HG03432 (cell line): ENCODE results near the gene TM9SF1.

Source experiments
- ATAC-seq: cut with Tn5 transposase; IDR thresholded peaks from one replicate; pipeline ENCODE4 v1.9.1; 2021; ENCODE audit warnings: mild to moderate bottlenecking, moderate library complexity; ENCODE audit not compliant: unreplicated experiment

The TM9SF1 gene

DNA sequence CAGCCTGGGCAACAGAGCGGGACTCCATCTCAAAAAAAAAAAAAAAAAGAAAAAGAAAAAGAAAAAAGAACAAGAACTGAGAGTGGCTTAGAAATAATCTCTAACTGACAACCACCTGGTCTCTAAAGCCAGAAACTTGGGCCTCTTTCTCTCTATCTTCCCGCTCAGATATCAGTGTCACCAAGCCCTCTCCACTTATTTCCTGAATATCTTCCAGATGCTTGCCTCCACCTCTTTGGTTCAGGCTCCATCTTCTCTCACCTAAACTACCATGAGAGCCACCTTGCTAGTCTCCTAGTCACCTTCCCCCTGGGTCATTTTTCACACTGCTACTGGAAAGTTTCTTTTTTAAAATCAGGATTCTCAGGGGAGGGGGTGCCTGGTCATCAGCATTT is 1.8 kb upstream of the TM9SF1 start:
- no peak for ATAC-seq

DNA sequence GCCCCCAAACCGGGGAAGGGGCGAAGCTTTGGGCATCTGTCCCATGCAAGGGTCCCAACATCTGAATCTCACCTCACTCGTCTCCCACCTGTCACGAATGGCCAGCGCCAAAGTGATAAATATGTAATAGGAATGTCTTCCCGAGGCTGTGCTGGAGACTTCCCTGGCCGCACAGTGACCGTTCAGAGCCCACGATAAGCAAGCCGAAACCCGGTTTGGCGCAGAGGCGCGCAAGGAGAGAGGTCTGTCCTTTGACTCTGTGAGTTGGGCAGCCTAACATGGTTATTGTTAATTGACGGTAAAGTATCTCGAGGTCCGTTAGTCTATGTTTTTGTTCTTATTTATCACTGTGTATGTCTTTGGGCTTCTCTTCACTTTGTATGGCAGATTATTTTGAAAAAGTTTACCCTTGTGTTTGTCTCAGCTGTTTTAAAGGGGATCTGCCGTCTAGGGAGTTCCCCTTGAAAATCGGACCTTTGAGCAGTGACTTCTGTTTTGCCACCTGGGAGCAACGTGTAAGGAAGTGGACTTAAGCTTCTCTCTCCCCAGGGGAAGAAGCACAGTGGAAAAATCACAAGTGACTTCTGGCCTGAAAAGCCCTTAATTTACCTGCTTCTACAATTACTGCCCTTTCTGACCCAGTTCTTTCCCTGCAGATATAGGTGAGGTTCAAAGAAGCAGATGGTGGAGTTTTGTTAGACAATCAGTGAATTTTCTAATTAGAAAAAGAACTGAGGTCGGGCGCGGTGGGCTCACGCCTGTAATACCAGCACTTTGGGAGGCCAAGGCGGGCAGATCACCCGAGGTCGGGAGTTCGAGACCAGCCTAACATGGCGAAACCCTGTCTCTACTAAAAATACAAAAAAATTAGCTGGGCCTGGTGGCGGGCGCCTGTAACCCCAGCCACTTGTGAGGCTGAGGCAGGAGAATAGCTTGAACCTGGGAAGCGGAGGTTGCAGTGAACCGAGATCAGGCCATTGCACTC is 1.1 kb upstream of the TM9SF1 start:
- peak; percentile 25 for ATAC-seq

DNA sequence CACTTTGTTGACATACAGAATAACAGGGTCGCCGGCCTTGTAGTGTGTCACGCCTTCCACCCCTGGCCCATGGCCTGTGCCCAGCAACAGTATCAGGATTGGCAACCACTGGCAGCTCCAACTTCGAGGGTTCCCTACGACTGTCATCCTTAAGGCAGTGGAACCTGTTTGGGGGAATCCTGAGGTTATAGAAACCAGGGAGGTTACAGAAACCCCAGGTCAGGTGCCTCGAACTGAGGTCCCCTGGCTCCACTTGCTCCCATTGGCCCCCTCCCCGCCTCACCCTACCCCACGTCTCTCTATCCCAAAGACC is 412 bp downstream of the TM9SF1 start:
- ATAC-seq, result no peak

DNA sequence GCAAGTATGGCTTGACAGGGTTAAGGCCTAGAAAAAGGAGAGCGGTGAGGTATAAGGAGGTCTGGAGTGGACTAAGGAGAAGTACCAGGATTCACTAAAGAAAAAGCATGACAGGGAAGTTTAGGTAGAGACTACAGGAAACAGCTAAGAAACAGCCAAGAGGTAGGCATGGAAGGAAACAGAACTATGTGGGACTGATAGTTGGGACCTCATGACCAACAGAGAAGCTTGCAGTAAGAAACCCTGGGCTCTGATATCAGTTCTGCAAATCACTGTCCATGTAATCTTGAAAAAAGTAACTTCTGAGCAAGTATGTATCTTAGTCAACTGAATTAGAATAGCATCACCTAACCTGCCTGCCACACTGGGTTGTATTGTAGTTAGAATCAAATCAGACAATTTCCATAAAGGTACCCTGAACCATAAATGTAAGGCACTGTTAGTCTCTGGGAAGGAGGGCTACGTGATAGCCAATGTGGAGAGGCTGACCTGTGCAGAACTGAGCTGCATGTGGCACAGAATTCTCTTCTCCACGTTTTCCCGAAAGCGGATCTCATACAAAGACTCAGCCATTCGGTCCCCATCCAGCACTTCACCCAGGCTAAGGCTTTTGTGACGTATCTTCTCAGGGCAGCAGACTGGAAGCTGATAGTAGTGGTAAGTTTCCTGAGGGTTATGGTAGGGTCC is 912 bp downstream of the TM9SF1 start:
- no peak for ATAC-seq

DNA sequence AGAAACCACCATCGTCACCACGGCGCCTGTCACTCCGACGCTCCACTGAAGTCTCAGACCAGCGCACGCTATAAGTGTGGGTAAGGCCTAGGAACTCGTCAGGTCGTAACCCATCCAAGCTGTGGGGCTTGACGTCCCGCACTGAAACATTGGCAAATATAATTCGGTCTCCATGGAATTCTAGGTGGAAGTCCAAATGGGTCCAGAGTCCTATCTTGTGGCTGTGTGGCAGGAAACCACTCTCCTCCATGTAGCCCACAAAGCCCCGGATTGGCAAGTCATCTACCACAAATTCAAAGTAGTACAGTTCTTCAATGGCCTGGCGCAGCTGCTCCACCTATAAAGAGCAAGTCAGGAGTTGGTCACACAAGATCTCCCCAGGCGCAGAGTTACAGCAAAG is 2.3 kb downstream of the TM9SF1 start:
- no peak for ATAC-seq

DNA sequence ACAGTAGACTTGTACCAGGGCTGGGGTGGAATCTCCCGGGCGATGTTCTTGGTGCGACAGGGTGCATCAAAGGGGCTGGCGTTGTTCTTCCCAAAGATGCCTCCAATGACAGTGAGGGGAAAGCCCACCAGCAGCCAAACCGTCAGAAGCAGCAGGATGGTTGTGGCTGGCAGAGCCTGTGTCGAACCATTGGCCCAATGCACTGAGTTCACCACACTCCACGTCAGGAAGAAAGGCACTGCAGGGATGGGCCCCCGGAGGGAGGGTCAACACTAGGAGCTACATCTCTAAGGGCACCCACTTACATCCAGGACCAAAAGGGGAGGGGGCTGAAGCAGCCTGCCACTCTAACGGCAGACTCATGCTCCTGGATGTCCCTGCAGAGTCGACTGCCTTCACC is 4.8 kb downstream of the TM9SF1 start:
- no peak for ATAC-seq

DNA sequence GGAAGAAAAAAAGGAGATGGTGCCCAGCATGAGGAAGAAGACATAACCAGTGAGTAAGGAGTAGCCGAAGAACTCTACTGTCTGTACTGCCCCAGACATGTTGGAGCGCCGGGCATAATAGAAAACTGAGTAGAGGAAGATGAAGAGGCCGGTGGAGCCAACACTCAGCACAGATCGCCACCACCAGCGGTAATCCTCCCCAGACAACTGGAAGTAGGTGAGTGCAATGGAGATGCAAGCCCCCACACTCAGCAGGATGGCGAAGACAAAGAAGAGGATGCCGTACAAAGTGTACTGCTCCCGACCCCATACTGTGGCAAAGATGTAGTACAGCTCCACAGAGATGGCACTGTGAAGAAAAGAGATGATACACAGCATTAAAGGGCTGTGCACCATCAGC is 5.8 kb downstream of the TM9SF1 start:
- ATAC-seq, result no peak

DNA sequence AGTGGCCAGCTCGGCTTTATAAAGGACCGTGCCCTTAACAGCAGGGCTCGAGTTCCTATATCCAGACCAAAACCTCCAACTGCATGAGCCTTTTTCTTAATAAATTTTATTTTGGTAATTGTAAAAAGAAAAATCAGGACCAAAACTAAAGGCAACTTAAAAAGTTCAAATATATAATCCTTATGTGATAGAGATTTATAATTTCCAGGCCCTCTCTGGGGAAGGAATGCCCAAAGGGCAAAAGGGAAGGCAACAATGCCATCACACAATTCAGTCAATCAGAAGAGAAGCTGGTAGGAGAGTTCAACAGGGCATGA is 6.2 kb downstream of the TM9SF1 start:
- no peak for ATAC-seq

DNA sequence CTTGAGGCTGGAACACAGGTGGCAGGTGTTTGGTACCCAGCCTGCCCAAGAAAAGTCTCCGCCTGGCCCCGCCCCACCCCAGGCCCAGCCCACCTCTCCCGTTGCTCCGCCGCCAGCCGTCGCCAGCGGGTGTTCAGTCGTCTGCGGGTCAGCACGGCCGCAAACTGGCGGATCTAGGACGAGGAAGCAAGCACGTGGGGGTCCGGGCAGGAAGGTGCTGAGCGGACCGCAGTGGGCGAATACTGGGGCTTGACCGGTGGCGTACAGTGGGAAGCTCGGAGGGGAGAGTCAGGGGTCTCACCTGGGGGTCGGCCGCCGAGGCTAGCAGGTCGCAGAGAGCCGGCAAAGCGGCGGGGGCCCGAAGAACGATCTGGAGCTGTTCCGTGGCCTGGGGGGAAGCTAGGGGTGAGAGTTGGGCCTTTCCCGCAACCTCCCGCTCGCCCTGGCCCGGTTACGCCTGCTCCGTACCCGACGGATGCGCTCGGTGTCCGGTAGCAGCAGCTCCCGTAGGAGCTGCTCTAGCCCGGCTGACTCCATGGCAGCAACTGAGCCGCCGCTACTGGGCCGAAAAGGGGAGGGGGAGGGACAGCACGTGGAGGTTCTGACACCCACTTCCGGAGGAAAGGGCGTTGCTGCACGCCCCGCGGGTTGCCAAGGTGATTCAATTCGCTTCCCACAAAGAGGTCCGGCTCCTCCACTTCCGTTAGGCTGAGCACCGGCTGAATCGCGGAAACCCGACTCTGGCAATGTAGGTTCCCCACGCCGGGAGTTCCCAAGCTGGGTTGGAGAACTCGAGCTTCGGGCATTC is 6.8 kb downstream of the TM9SF1 start, which contains the start of gene IPO4:
Gene IPO4 (minus strand): TSS at position 566 of the 808 bp plus-strand sequence. CDS start 29 bp downstream, at position 537.
- ATAC-seq, result peak; percentile 94

DNA sequence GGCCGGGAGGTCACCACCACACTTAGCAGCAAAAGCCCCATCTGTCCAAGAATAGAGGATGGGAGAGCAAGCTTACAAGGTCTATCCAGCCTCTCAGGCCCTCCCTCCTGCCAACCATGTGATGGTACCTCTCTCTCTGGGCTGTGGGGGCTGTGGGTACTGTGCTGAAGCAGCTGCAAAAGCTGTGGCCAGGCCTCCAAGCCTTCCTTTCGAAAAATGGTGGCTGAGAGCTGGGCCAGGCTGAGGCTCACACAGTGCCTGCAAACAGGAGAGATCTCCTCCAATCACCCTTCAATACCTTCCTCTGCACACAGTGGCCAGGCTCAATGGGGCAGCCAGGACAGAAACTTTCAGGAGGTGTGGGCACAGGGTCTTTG is 7.7 kb downstream of the TM9SF1 start:
- ATAC-seq, result no peak

DNA sequence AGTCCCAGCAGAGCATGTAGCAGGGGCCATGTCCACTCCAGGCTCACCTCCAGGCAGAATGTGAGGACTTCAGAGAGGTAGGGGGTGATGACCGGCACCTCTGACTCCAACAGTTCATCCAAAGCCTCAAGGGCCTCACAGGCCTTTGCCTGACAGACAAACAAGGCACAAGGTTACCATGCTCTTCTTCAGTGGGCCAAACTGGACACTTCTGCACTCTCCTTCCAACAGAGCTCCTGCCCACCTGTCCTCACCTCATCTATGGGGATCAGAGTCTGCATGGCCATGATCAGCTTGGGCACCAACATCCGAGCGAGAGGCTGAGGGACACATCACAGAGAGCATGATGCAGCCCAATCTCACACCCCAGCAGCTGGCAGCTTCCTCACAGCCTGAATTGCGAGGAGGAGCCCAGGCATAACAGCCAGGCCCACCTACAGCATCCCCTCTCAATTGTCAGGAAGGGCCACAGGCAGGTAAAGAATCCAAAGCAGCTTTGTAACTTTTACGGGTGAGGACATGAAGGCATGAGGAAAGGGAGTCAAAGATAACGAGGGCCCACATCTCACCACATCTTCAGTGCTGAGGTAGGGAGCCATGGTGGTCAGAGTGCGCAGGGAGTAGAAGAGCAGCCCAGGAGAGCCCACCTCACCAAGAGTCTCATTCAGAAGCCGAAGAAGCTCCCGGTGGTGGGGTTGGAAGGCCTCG is 8.3 kb downstream of the TM9SF1 start:
- ATAC-seq, result no peak

DNA sequence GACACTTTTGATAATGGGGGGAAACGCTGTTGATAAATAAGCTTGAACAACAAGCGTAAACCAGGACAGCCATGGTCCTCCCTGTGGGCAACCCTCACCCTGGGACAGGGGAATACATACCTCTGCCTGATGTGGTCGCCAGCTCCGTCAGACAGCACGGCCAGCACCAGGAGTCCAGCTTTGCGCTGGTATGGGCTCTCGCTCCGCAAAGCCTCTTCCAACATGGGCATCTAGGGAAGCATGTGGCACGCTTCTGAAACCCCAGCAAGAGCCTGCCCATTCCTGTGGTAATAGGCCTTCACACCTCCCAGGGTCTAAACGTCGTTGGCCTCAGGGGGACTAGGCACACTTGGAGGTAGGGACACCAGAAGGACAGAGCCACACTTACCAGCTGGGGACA is 9.5 kb downstream of the TM9SF1 start:
- no peak for ATAC-seq

DNA sequence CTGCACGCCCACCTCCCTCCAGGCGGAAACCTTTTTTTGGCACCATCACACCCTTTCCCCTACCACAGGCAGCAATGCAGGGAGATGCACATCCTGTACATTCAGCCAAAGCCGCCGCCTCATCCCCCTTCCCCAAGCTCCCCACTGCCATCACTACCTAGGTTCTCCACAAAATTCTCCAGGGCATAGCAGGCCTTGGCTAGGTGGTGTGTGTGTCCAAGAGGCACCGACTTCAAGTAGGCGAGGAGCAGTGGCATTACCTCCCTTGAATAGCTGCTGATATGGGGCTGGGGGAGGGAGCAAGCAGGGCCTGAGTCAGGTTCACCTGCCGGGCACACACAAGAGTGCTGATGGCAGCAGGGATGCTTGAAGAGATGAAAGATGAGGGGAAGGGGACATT is 10.2 kb downstream of the TM9SF1 start:
- ATAC-seq, result no peak

DNA sequence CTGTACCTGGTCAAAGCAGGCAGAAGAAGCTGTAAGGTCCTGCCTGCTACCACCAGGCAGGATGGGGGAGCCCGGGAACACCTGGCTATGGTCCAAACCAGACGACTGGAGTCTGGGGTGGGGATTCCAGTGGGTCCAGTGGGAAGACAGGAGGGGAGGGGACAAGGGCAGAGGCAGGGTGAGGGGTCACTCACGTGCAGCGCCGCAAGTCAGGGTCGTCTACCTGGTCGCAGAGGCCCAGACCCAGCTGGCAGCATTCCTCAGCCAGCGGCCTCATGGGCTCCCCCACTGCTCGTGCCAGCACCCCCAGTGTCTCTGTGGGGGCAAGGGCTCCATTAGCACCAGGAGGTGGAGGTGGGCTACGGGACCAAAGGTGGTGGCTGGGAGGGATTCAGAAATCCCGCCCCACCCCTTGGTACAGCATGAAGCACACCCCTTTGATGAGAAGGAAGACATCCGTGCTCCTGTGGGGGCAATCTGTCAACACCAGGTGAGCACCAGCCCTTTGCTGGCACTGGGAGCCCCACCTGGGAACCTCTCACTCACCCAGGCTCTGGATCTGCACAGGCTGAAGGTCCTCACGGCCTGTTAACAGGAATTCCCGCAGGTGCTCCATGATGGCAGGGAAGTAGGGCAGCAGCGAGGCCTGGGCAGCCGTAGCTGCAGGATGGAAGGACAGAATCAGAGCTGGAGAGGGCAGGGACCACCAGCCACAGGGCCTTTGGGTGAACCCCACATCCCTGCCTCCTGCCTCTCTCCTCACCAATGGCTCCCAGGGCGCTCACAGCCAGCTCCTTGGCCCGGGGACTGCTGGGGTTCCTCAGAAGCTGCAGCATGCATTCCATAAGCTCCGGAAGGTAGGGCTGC is 10.9 kb downstream of the TM9SF1 start:
- ATAC-seq, result no peak

DNA sequence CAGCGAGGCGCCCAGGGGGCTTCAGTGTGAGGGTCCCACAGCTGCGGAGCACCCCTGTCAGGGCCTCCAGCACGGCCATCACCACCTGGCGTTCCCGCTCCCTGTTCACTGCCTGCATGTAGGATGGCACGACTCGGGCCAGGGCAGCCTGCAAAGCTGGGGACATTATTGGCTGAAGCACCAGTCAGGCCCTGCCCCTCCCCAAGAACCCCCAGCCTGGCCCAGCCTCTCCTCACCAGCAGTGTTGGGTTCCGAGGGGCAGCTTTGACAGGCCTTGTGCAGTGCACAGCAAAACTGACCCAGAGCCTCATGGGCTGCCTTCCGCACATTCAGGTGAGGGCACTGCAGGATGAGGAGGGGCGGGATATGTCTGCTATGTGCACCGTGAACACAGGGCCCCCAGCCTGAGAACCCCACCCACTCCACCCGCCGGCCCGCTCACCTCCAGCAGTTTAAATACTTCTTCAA is 12.2 kb downstream of the TM9SF1 start:
- no peak for ATAC-seq

DNA sequence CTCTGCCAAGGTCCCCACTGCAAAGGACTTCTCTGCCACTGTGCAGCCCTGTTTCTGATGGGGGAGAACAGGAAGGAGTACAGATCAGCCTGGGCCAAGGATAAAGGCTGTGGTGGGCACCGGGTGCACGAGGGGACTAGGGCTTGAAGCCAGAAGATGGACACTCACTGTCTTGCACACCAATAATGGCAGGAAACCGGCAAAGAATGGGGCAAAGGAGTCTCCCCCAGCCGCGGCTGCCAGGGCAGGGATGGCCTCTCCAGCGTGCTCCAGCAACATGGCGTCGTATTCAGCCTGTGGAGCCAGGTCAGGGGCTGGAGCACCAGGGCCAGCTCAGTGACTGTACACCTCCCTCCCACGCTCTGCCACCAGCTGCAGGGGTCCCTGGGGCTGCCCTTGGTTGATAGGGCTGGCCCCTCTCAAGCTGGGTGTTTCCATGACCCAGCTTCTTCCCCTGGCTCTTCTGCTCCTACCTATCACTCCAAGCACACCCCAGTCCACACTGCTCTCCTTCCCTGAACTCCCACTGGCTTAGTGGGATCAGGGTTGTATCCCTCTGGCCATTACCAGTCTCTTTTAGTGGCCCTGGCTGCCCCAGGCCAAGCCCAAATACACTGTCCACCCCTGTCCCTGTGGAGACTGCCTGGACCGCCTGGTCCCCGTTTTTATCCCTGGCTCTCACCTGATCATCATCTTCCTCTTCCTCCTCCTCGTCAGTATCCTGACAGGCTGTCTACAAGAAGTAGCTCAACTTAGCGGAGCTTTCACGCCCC is 12.9 kb downstream of the TM9SF1 start:
- no peak for ATAC-seq

DNA sequence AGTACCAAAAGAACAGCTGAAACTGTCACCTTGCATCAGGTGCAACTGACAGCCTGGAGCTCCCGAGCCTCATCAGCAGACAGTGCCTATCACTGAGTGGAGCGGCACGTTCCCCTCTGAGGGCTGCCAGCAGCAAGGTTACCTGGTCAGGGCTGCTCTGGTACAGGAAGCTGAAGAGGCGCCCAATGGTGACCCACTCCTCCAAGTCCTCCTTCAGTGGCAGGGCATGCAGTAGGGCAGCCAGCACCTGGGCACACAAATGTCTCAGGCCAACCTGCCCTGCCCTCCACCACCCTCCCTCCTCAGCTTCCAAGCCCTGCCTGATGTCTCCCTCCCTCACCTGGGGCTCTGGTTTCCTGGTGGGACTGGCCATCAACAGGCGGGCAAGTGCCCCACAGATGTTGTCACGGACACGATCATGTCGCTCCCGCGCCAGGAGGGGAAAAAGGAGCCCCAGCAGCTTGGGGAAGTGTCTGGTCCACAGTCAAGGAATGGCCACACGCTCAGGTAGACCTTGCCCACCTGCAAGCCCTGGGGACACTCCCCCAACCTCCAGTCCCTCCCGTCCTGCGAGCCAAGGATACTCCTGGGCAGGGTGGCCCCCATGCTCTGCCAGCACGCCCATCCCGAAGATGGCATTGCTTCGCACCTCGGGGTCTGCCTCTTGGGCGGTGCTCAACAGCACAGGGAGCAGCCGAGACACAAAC is 13.7 kb downstream of the TM9SF1 start:
- no peak for ATAC-seq

DNA sequence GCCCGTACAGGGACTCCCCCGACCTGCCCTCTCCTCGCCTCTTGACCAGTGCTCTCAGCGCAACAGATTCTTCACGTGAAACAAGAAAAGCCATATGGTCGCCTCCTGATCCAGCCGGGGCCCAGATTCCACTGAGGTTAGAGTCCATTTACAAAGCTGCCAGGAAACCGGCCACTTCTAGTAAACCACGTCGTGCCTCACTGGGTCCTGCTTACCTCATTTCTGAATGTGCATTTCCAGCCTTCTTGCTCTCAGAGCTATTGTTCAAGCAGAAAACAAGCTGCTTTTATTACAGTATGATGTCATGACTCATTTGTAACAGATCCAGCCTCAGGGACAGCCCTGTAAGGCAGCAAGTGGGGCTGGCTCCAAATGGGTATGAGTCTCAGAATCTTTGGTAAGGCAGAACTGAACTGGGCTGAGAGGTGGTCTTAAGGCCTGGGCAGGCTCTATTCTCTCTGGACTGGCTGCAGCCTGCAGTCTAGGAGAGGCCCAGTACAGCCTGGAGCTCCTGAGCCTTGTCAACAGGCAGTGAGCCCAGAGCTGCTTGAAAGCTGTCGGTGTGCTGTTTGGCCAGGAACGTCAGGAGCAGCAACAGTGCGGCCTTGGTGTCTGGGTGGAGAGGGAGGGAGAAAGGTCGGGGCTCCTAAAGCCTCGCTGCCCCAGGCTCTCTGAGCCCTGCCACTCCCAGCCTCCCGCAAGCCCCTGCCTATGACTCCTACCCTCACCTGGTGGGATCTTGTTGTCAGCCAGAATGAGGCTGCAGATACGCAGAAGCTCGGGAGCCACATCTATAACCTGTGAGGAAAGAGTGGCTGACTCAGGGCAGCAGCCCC is 15.1 kb downstream of the TM9SF1 start:
- no peak for ATAC-seq
